GM12874 (cell line): ENCODE data around the gene C9orf85.

Source experiments
- CTCF ChIP-seq: IDR thresholded peaks from 2 replicates; pipeline ENCODE4 v1.5.1; 2011; ENCODE audit warnings: low read depth, mild to moderate bottlenecking, control low read depth, low read length, moderate library complexity; ENCODE audit not compliant: insufficient read depth

The C9orf85 gene

GRCh38 chr9:71931166-71931565 is 19.7 kb downstream of the C9orf85 start:
- TF ChIP-seq CTCF: no peak

- no peak for TF ChIP-seq CTCF
Observed at GRCh38 chr9:71936066-71936465, 24.6 kb downstream of the C9orf85 start.

GRCh38 chr9:71937070-71937625 is 25.7 kb downstream of the C9orf85 start:
- no peak for TF ChIP-seq CTCF

GRCh38 chr9:71937898-71938297 is 26.5 kb downstream of the C9orf85 start:
- no peak for TF ChIP-seq CTCF

GRCh38 chr9:71941060-71941568 is 29.7 kb downstream of the C9orf85 start:
- no peak for TF ChIP-seq CTCF

- TF ChIP-seq CTCF: no peak
Observed at GRCh38 chr9:71941998-71942567, 30.6 kb downstream of the C9orf85 start.

GRCh38 chr9:71944754-71945375 is 33.4 kb downstream of the C9orf85 start:
- TF ChIP-seq CTCF: no peak
